Erythroblast (primary cell): ENCODE results near the gene PPM1D.

Source experiments
- GATA1 ChIP-seq: IDR thresholded peaks from 2 replicates; pipeline ENCODE4 v1.6.1; 2011; ENCODE audit warnings: low read depth, mild to moderate bottlenecking, control low read depth, low read length, moderate library complexity
- POLR2A ChIP-seq: IDR thresholded peaks from 2 replicates; pipeline ENCODE4 v1.6.1; 2011; ENCODE audit warnings: mild to moderate bottlenecking, low read length

GRCh38 chr17:60606036-60606435, 6.0 kb downstream of the PPM1D start:
- TF ChIP-seq POLR2A = no peak
- no peak for TF ChIP-seq GATA1
